Psoas muscle (tissue), 8 donors: ENCODE results near the gene FGFR3. TPM values are rescaled to one million over a fixed set of nuclear protein-coding genes. Genes with fewer than 3 reads are reported as not detected.

ENCODE experiments used
- ATAC-seq, 4 donors: fragments of 200-7000 bp; cut with Tn5 transposase; one replicate each; pipeline ENCODE4 v1.9.1; 2020; ENCODE audit warnings: moderate library complexity in 3 of 4, mild to moderate bottlenecking in 2 of 4
- DNase-seq, 2 donors: peaks; one replicate each; pipeline ENCODE4 v3.0.0-alpha.2; 2020
- H3K27ac ChIP-seq: fragments of 200-600 bp; one replicate; pipeline ENCODE4 v1.8.0; 2022
- H3K27me3 ChIP-seq, 3 donors: fragments of 200-600 bp in 1 of 3; one replicate each; pipeline versions ENCODE4 v1.6.1 to v1.8.0; 2013 to 2022; ENCODE audit warnings: low read length in 2 of 3, mild to moderate bottlenecking in 2 of 3, moderate library complexity in 1 of 3; ENCODE audit not compliant: insufficient read depth in 3 of 3
- H3K36me3 ChIP-seq, 2 donors: fragments of 200-600 bp in 1 of 2; one replicate each; pipeline versions ENCODE4 v1.6.1 to v1.8.0; 2013 to 2022; ENCODE audit warnings: low read depth in 1 of 2, mild to moderate bottlenecking in 1 of 2, moderate library complexity in 1 of 2; ENCODE audit not compliant: insufficient read depth in 1 of 2
- H3K4me1 ChIP-seq: fragments of 200-600 bp; one replicate; pipeline ENCODE4 v1.8.0; 2022
- H3K4me3 ChIP-seq: fragments of 200-600 bp; one replicate; pipeline ENCODE4 v1.8.0; 2022; ENCODE audit warnings: mild to moderate bottlenecking
- H3K9me3 ChIP-seq: fragments of 200-600 bp; one replicate; pipeline ENCODE4 v1.8.0; 2022
- WGBS, 3 donors: extraction: QIAGEN DNeasy Blood & Tissue Kit; methylation state at CpG; one replicate each; pipeline versions ENCODE4 v1.1.6 to v1.1.7; 2013; 5-methylcytosine and 5-hydroxymethylcytosine counted together
- intact Hi-C, 2 donors: fragments of 100-400 bp; cut with DNase I; formaldehyde crosslinking; loops; one replicate each; pipeline versions ENCODE4 v1.11.0 to v1.14.2; 2022
- polyA plus RNA-seq, 3 donors: library from polyadenylated mRNA; stranded (reverse); fragments of 200-250 nt; gene quantifications; one replicate each; pipeline ENCODE4 v1.2.3, GENCODE V29; 2013
- total RNA-seq, 4 donors: library from RNA; stranded (reverse); fragmentation: NEBNext Ultra II Directional in 2 of 4; extraction: Animal tissue kit (Norgen Biotek cat#: 25700) in 2 of 4; gene quantifications; one replicate each; pipeline versions ENCODE4 v1.2.1 to v1.2.4, GENCODE V29; 2021 to 2023
- TF ChIP-seq, protein P1 (sequence below): fragments of 200-600 bp; IDR thresholded peaks from one replicate; pipeline ENCODE4 v1.8.0; 2022; ENCODE audit warnings: antibody characterized with exemption
- donor health status: healthy with polysubstance abuse.
- donor health status: DM: no; HTN: no; CAD: no; lungs with moderate emphysema.
- donor health status: Bipolar disorder and iron deficiency.
- donor health status: healthy.
- donor health status: DM: yes; HTN: yes; CAD: no.
- donor health status: DM: no; HTN: no; CAD: no.
- donor health status: DM: no; HTN: no; CAD: no.
- donor health status: DM: yes; HTN: yes; CAD: no.

Gene FGFR3
- total and polyA plus RNA-seq, 7 donors = 0.17 to 1.1 (median 0.30) TPM

DNA sequence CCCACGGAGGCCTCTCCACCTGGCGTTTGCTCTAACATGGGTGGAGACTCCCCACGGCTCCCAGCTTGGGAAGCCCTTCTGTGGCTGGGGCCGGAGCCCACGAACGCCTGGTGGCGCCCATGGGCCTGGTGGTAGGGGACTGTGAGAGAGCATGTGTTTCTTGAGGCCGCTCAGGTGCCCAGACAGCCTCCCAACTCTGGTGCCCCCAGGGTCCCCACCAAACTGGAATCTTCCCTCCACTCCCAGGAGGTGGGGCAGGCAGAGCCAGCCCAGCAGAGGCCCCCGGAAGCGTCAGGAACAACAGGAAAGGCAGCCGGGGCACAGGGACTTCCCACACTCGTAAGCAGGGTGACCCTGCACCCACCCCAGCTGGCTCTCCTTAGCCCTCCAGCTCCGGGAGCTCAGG lies 33.3 kb upstream of the FGFR3 start:
- ATAC-seq (no peak), DNase-seq (no peak)
- Histone ChIP-seq H3K27me3 (peaks cover 0 to 4% (median 0%) of the 10 kb centered on the region in 3 donors), H3K27ac (no peak overlapping the region), H3K36me3 (no peaks in the 10 kb centered on the region), H3K9me3 (no peaks in the 10 kb centered on the region), H3K4me1 (peaks cover 3% of the 10 kb centered on the region), H3K4me3 (no peak overlapping the region)
- TF ChIP-seq, protein P1, sequence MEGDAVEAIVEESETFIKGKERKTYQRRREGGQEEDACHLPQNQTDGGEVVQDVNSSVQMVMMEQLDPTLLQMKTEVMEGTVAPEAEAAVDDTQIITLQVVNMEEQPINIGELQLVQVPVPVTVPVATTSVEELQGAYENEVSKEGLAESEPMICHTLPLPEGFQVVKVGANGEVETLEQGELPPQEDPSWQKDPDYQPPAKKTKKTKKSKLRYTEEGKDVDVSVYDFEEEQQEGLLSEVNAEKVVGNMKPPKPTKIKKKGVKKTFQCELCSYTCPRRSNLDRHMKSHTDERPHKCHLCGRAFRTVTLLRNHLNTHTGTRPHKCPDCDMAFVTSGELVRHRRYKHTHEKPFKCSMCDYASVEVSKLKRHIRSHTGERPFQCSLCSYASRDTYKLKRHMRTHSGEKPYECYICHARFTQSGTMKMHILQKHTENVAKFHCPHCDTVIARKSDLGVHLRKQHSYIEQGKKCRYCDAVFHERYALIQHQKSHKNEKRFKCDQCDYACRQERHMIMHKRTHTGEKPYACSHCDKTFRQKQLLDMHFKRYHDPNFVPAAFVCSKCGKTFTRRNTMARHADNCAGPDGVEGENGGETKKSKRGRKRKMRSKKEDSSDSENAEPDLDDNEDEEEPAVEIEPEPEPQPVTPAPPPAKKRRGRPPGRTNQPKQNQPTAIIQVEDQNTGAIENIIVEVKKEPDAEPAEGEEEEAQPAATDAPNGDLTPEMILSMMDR = no peak
- intact Hi-C loops = no loop called here
- 76 to 78% (median 77%) methylated on average over 13 of the region's 13 CpGs for WGBS, 3 donors

GRCh38 chr4:1760521-1761071 lies 32.5 kb upstream of the FGFR3 start:
- 40 to 44% (median 44%) methylated on average over 24 to 25 of the region's 25 CpGs for WGBS, 3 donors
- no peaks in the 10 kb centered on the region for H3K36me3 ChIP-seq
- intact Hi-C loops = no loop called here

DNA sequence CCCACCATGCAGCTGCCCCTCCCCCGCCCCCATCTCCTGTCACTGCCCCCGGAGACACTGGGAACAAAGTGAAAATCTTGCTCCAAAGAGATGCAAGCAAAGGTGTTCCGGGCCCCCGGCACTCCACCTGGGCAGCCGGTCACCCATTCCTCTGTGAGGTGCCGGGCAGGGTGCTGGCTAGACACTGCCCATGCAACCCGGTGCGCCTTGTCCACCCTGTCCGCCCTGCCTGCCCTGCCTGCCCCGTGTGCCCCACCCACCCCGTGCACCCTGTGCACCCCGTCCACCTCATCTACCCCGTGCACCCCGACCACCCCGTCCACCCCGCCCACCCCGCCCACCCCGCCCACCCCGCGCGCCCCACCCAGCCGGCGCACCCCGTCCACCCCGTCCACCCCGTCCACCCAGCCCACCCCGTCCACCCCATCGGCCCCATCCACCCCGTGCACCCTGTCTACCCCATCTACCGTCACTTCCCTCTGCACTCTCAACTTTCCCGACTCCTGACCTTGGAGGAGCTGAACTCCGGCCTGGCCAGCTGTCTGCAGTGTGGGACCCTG lies 31.9 kb upstream of the FGFR3 start:
- Histone ChIP-seq H3K4me3 (no peak overlapping the region), H3K9me3 (no peaks in the 10 kb centered on the region), H3K4me1 (peaks cover 3% of the 10 kb centered on the region), H3K27ac (no peak overlapping the region), H3K27me3 (peaks cover 0 to 4% (median 3%) of the 10 kb centered on the region in 3 donors), H3K36me3 (no peaks in the 10 kb centered on the region)
- TF ChIP-seq, protein P1 = no peak
- 64 to 71% (median 66%) methylated on average over 22 to 32 of the region's 32 CpGs for WGBS, 3 donors
- no peak for DNase-seq
- intact Hi-C loops = no loop called here
- no peak for ATAC-seq

More at GRCh38 chr4:1760521-1761071, 32.5 kb upstream of the FGFR3 start:
- no peak for DNase-seq
- TF ChIP-seq, protein P1 = no peak
- Histone ChIP-seq H3K27ac (no peak overlapping the region), H3K4me3 (no peak overlapping the region), H3K4me1 (peaks cover 3% of the 10 kb centered on the region), H3K9me3 (no peaks in the 10 kb centered on the region), H3K27me3 (peaks cover 0 to 4% (median 1%) of the 10 kb centered on the region in 3 donors)
- no peak for ATAC-seq

DNA sequence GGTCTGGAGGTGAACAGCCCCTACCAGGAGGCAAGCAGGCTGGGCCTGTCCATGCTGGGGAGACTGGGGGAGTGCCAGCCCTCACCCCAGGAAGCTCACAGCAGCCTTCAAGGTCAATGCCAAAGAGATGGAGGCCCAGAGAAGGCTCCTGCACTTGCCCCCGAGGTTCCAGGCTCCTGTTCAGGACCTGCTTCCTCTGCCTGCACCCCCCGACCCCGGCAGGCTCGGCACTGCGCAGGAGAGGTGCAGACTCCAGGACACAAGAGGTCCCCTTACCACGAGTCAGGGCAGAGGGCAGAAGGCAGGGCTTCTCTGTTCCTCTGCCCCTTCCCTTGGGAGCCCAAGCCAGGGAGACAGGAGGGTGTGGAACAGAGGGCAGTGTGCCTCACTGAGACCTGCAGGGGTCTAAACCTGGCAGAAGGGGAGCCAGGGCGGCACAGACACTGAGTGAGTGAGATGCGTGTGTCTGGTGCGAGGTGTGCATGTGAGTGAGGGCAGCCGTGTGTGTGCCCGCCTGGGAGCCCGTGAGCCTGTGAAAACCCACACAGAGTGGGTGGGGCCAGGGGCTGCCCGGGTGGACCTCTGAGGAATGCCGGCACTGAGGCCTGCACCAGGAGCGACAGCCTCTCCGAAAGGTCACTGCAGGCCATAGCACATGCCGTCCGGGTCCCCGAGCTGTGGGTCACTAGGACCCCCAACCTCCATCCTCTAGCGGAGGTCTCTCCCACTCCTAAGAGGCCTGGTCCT lies 30.7 kb upstream of the FGFR3 start:
- ATAC-seq (no peak), DNase-seq (no peak)
- Histone ChIP-seq H3K36me3 (no peaks in the 10 kb centered on the region), H3K27ac (no peak overlapping the region), H3K4me1 (peaks cover 3% of the 10 kb centered on the region), H3K4me3 (no peak overlapping the region), H3K27me3 (peaks cover 0 to 6% (median 4%) of the 10 kb centered on the region in 3 donors), H3K9me3 (no peaks in the 10 kb centered on the region)
- TF ChIP-seq, protein P1 = no peak
- intact Hi-C loops = no loop called here
- WGBS, 3 donors = 85 to 88% (median 85%) methylated on average over 20 of the region's 20 CpGs
